GM12892 (cell line): Measurements from ENCODE around the gene GOSR1.

Source experiments
- POLR2AphosphoS5 ChIP-seq: IDR thresholded peaks from 2 replicates; pipeline ENCODE4 v1.6.1; 2011; ENCODE audit warnings: low read depth, low read length, control low read depth
- TAF1 ChIP-seq: IDR thresholded peaks from 2 replicates; pipeline ENCODE4 v1.6.1; 2011; ENCODE audit warnings: low read depth, mild to moderate bottlenecking, control low read depth, low read length, borderline replicate concordance

GRCh38 chr17:30576326-30576861 lies 99.2 kb downstream of the GOSR1 start:
- TF ChIP-seq TAF1 (no peak), POLR2AphosphoS5 (no peak)
